ENCODE data around the gene OR2AT4. TPM values are rescaled to one million over a fixed set of nuclear protein-coding genes. Genes with fewer than 3 reads are reported as not detected.

Gene OR2AT4
- total RNA-seq, 6 donors from 2014 or later: not detected

DNA sequence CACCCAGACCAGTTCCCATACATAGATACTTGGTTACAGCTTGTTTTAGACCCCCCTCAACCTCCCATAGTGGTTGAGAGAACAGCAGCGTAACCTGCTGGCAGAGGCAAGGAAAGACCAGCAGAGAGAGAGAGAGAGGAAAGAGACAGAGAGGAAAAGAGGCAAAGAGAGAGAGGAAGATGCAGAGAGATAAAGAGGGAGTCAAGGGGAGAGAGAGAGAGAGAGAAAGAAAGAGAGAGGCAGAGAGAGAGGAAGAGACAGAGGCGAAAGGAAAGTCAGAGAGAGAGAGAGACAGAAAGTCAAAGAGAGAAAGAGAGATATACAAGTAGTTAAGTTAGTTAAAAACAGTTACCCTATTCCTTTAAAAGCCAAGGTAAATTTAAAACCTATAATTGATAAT is 55.4 kb downstream of the OR2AT4 start:
- no peak for DNase-seq
- WGBS, 2 donors: 71 to 87% methylated on average over 2 of the region's 2 CpGs

GRCh38 chr11:75040167-75040770 is 56.4 kb downstream of the OR2AT4 start:
- H3K36me3 ChIP-seq: no peaks in the 10 kb centered on the region
- no peak overlapping the region for H3K4me3 ChIP-seq
- DNase-seq (no peak), ATAC-seq (ENCODE audit: low FRiP score in 2 of 2) (no peak)
- H3K4me1 ChIP-seq: no peaks in the 10 kb centered on the region
- no peak for TF ChIP-seq POLR2A (IDR thresholded peaks at IDR 0.05)
- no peak for TF ChIP-seq EP300 (IDR thresholded peaks at IDR 0.05)
- no peak for TF ChIP-seq POLR2AphosphoS5 (IDR thresholded peaks at IDR 0.05)
- TF ChIP-seq, protein P1, sequence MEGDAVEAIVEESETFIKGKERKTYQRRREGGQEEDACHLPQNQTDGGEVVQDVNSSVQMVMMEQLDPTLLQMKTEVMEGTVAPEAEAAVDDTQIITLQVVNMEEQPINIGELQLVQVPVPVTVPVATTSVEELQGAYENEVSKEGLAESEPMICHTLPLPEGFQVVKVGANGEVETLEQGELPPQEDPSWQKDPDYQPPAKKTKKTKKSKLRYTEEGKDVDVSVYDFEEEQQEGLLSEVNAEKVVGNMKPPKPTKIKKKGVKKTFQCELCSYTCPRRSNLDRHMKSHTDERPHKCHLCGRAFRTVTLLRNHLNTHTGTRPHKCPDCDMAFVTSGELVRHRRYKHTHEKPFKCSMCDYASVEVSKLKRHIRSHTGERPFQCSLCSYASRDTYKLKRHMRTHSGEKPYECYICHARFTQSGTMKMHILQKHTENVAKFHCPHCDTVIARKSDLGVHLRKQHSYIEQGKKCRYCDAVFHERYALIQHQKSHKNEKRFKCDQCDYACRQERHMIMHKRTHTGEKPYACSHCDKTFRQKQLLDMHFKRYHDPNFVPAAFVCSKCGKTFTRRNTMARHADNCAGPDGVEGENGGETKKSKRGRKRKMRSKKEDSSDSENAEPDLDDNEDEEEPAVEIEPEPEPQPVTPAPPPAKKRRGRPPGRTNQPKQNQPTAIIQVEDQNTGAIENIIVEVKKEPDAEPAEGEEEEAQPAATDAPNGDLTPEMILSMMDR (IDR thresholded peaks at IDR 0.05): no peak
- H3K27ac ChIP-seq: no peak overlapping the region
- H3K27me3 ChIP-seq: no peaks in the 10 kb centered on the region
- 93 to 94% methylated on average over 9 to 11 of the region's 11 CpGs for WGBS, 2 donors
- H3K9me3 ChIP-seq: no peaks in the 10 kb centered on the region

More for the DNA sequence above, 55.4 kb downstream of the OR2AT4 start:
- H3K27ac ChIP-seq: no peak overlapping the region
- no peaks in the 10 kb centered on the region for H3K27me3 ChIP-seq
- TF ChIP-seq POLR2AphosphoS5 (IDR thresholded peaks at IDR 0.05) (no peak), EP300 (IDR thresholded peaks at IDR 0.05) (no peak), POLR2A (IDR thresholded peaks at IDR 0.05) (no peak)
- TF ChIP-seq, protein P1 (IDR thresholded peaks at IDR 0.05): no peak
- no peaks in the 10 kb centered on the region for H3K4me1 ChIP-seq
- no peaks in the 10 kb centered on the region for H3K9me3 ChIP-seq
- no peak overlapping the region for H3K4me3 ChIP-seq
- no peaks in the 10 kb centered on the region for H3K36me3 ChIP-seq
- ATAC-seq (ENCODE audit: low FRiP score in 2 of 2): no peak

GRCh38 chr11:75035911-75036565 is 60.6 kb downstream of the OR2AT4 start:
- no peaks in the 10 kb centered on the region for H3K36me3 ChIP-seq
- no peak for DNase-seq
- ATAC-seq (ENCODE audit: low FRiP score in 2 of 2): no peak
- no peak overlapping the region for H3K4me3 ChIP-seq
- H3K27me3 ChIP-seq: no peaks in the 10 kb centered on the region
- no peak overlapping the region for H3K27ac ChIP-seq
- H3K4me1 ChIP-seq: no peaks in the 10 kb centered on the region
- WGBS, 2 donors: 64 to 75% methylated on average over 2 to 3 of the region's 3 CpGs
- no peaks in the 10 kb centered on the region for H3K9me3 ChIP-seq
- TF ChIP-seq POLR2A (IDR thresholded peaks at IDR 0.05): no peak
- TF ChIP-seq EP300 (IDR thresholded peaks at IDR 0.05): no peak
- TF ChIP-seq, protein P1 (IDR thresholded peaks at IDR 0.05): no peak
- TF ChIP-seq POLR2AphosphoS5 (IDR thresholded peaks at IDR 0.05): no peak

DNA sequence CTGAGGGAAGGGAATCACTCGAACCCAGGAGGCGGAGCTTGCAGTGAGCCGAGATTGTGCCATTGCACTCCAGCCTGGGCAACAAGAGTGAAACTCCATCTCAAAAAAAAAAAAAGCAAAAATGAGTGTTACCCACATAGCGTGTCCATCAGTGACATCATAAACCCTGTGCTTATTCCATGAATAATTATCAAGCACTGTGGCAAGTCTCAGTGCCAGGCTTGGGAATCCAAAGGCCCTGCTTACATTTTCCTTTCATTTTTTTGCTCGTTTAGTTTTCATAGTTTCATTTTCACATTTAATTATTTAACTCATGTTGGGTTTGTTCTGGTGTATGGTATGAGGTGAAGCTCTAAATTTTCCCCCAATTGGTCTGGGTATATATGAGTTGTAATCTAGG is 61.4 kb downstream of the OR2AT4 start:
- H3K27me3 ChIP-seq: no peaks in the 10 kb centered on the region
- no peaks in the 10 kb centered on the region for H3K36me3 ChIP-seq
- H3K9me3 ChIP-seq: no peaks in the 10 kb centered on the region
- no peak overlapping the region for H3K27ac ChIP-seq
- WGBS, 2 donors: 84 to 87% methylated on average over 5 of the region's 5 CpGs
- no peak for DNase-seq
- no peak for ATAC-seq (ENCODE audit: low FRiP score in 2 of 2)
- no peaks in the 10 kb centered on the region for H3K4me1 ChIP-seq
- no peak for TF ChIP-seq POLR2AphosphoS5 (IDR thresholded peaks at IDR 0.05)
- no peak for TF ChIP-seq EP300 (IDR thresholded peaks at IDR 0.05)
- TF ChIP-seq, protein P1 (IDR thresholded peaks at IDR 0.05): no peak
- TF ChIP-seq POLR2A (IDR thresholded peaks at IDR 0.05): no peak
- no peak overlapping the region for H3K4me3 ChIP-seq

DNA sequence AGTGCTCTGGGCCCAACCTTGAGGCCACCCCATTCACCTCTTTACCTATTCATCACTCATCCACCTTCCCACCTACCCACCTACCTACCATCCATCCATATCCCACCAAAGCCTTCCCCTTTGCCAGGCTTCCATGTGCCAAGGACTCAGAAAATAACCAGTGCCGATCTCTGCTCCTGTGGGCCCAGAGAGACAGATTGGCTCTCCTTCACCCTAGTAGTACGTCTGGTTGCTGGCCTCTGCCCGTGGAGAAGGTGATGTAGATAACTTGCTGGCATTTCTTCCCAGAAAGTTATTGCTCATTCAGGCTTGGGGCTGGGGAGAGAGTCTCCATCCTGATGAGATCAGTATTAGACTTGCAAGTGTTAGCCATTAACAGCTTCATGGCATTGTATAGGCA is 62.8 kb downstream of the OR2AT4 start:
- H3K27me3 ChIP-seq: no peaks in the 10 kb centered on the region
- H3K4me3 ChIP-seq: no peak overlapping the region
- no peak overlapping the region for H3K27ac ChIP-seq
- 89 to 93% methylated on average over 3 of the region's 3 CpGs for WGBS, 2 donors
- TF ChIP-seq POLR2AphosphoS5 (IDR thresholded peaks at IDR 0.05) (no peak), POLR2A (IDR thresholded peaks at IDR 0.05) (no peak), EP300 (IDR thresholded peaks at IDR 0.05) (no peak)
- TF ChIP-seq, protein P1 (IDR thresholded peaks at IDR 0.05): no peak
- no peaks in the 10 kb centered on the region for H3K9me3 ChIP-seq
- no peaks in the 10 kb centered on the region for H3K4me1 ChIP-seq
- no peaks in the 10 kb centered on the region for H3K36me3 ChIP-seq
- DNase-seq (no peak), ATAC-seq (ENCODE audit: low FRiP score in 2 of 2) (no peak)

Measured in upper lobe of left lung (tissue), 6 donors.